NCI-H2029 (cell line): ENCODE results near the gene ACSL6.

Experiments
- DNase-seq: peaks from one replicate; lab custom pipeline; 2025; lab: John Stamatoyannopoulos, UW

ACSL6 gene

GRCh38 chr5:132017316-132017715 is 5.9 kb upstream of the ACSL6 start:
- no peak for DNase-seq

- no peak for DNase-seq
Measured at GRCh38 chr5:132016721-132017250, 5.3 kb upstream of the ACSL6 start.

- no peak for DNase-seq
Measured at GRCh38 chr5:132013711-132014110, 2.3 kb upstream of the ACSL6 start.

- no peak for DNase-seq
Measured at GRCh38 chr5:132013006-132013689, 1.7 kb upstream of the ACSL6 start.

- DNase-seq = no peak
Measured at GRCh38 chr5:132012371-132013005, 1.0 kb upstream of the ACSL6 start.

GRCh38 chr5:132010989-132011621 is 353 bp downstream of the ACSL6 start:
- DNase-seq = no peak

GRCh38 chr5:132010645-132010988 is 841 bp downstream of the ACSL6 start:
- no peak for DNase-seq

GRCh38 chr5:132009706-132010405 is 1.6 kb downstream of the ACSL6 start:
- DNase-seq = no peak

- peak; percentile 1 for DNase-seq
Measured at GRCh38 chr5:132008961-132009680, 2.3 kb downstream of the ACSL6 start.

- DNase-seq = no peak
Measured at GRCh38 chr5:132008163-132008473, 3.3 kb downstream of the ACSL6 start.

GRCh38 chr5:132007399-132008162 is 3.9 kb downstream of the ACSL6 start:
- peak; percentile 64 for DNase-seq

- DNase-seq = no peak
Measured at GRCh38 chr5:132006331-132007120, 4.9 kb downstream of the ACSL6 start.

GRCh38 chr5:132005591-132005990 is 5.9 kb downstream of the ACSL6 start:
- no peak for DNase-seq

GRCh38 chr5:132003982-132004381 is 7.5 kb downstream of the ACSL6 start:
- DNase-seq = no peak

GRCh38 chr5:132003170-132003744 is 8.2 kb downstream of the ACSL6 start:
- DNase-seq = no peak

- DNase-seq = no peak
Measured at GRCh38 chr5:132002757-132003156, 8.7 kb downstream of the ACSL6 start.

GRCh38 chr5:132001647-132002561 is 9.6 kb downstream of the ACSL6 start:
- no peak for DNase-seq

GRCh38 chr5:132000677-132001453 is 10.6 kb downstream of the ACSL6 start:
- no peak for DNase-seq

- DNase-seq = no peak
Measured at GRCh38 chr5:132000241-132000490, 11.3 kb downstream of the ACSL6 start.
